IPS DF 6.9 (cell line): Measurements from ENCODE around the gene TECPR1.

ENCODE experiments used
- DNase-seq: peaks from one replicate; pipeline ENCODE4 v3.0.0-alpha.2; 2013; ENCODE audit warnings: low read depth, low spot score
- H3K27ac ChIP-seq: one replicate; pipeline ENCODE4 v1.5.1; 2013; ENCODE audit warnings: low read length, control low read depth
- H3K27me3 ChIP-seq: 2 replicates; pipeline ENCODE4 v1.6.1; 2013; ENCODE audit warnings: mild to moderate bottlenecking, low read length; ENCODE audit not compliant: control insufficient read depth, insufficient read depth
- H3K36me3 ChIP-seq: 2 replicates; pipeline ENCODE4 v1.6.1; 2013; ENCODE audit warnings: low read length; ENCODE audit not compliant: control insufficient read depth, insufficient read depth
- H3K4me1 ChIP-seq: 2 replicates; pipeline ENCODE4 v1.6.1; 2013; ENCODE audit warnings: low read length; ENCODE audit not compliant: control insufficient read depth, insufficient read depth
- H3K4me3 ChIP-seq: 2 replicates; pipeline ENCODE4 v1.5.1; 2013; ENCODE audit warnings: mild to moderate bottlenecking, low read length
- H3K9me3 ChIP-seq: 2 replicates; pipeline ENCODE4 v1.6.1; 2013; ENCODE audit warnings: low read length, inconsistent platforms; ENCODE audit not compliant: control insufficient read depth, insufficient read depth
- WGBS: extraction: QIAGEN DNeasy Blood & Tissue Kit; methylation state at CpG from one replicate; pipeline ENCODE4 v1.1.7; 2013; ENCODE audit warnings: mixed read lengths, missing lambda C conversion rate; ENCODE audit not compliant: insufficient read length, insufficient coverage; 5-methylcytosine and 5-hydroxymethylcytosine counted together

The TECPR1 gene

DNA sequence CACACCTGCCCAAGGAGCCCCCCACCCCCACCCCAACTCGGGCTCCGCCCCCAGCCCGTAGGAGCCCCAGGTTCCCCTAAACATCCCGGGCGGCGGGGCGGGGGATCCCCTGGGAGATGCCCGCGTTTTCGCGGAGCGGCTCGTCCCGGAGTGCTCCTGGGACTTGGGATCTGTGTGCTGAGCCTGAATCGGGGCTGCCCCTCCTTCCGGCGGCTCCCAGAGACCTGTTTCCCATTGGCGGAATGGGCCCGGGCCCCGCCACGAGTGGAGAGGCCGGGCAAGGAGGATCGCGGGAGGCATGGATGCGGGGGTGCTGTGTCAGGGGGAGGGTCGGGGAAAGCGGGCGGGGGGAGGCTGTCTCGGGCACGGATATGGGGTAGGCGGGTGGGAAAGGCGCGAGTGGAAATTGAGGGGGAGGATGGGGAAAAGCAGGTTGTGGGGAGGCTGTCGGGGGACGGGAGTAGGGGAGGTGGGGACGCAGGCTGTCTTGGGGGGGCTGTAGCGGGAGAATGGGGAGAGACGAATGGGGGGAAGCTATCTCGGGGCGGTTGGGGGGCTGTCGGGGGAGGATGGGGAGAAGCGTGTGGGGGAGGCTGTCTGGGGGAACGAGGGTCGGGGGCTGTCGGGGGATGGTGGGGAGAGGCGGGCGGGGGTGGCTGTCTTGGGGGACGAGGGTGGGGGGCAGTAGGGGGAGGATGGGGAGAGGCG lies 41.4 kb downstream of the TECPR1 start:
- no CpG with 5 or more reads among the region's 49 CpGs for WGBS
- Histone ChIP-seq H3K36me3 (peaks cover 10% of the 10 kb centered on the region), H3K4me3 (peak overlapping the region; percentile 57; the same call in 1 of the 2 replicates), H3K27me3 (no peaks in the 10 kb centered on the region), H3K27ac (no peak overlapping the region), H3K4me1 (0 out of 2 replicates have a peak, but pooled peaks cover 2% of the 10 kb centered on the region), H3K9me3 (no peaks in the 10 kb centered on the region)
- DNase-seq = peak; percentile 16

DNA sequence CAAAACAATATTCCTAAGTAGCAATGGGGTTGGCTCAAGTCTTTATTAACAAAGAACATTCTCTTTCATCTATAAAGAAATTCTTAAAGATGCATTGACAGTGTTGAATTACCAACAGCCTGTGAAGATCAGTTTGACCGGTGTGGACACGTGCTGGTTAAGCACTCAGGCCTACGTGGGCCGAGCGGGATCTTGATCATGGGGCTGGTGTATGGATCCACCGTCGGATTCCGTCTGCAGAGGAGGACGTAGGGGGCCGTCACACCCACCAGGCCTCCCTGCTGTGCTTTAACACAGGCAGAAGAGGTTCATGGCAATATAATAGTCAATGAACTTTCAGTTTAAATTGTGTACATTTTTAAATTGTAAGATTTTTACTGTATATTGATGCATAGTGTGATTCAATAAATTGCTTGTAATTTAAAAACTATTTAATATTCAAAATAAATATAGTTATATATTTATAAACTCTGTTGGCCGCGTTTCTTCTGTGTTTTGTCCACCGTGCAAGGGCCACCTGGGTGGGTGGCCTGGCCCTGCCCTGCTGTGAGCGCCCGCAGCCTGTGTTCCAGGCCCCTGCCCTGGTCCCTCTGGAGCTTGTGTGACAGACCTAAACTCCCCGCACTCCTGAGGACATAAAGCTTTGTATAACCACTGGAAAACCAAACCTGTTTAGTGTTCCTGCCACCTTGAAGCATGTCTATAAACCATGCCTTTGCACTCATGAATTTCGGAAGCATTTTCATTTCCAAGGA lies 42.7 kb downstream of the TECPR1 start:
- no CpG with 5 or more reads among the region's 17 CpGs for WGBS
- no peak overlapping the region for H3K27ac ChIP-seq
- DNase-seq = no peak
- no peaks in the 10 kb centered on the region for H3K9me3 ChIP-seq
- 0 out of 2 replicates have a peak, but pooled peaks cover 2% of the 10 kb centered on the region for H3K4me1 ChIP-seq
- H3K4me3 ChIP-seq = no peak overlapping the region
- H3K27me3 ChIP-seq = no peaks in the 10 kb centered on the region
- peaks cover 17% of the 10 kb centered on the region for H3K36me3 ChIP-seq

DNA sequence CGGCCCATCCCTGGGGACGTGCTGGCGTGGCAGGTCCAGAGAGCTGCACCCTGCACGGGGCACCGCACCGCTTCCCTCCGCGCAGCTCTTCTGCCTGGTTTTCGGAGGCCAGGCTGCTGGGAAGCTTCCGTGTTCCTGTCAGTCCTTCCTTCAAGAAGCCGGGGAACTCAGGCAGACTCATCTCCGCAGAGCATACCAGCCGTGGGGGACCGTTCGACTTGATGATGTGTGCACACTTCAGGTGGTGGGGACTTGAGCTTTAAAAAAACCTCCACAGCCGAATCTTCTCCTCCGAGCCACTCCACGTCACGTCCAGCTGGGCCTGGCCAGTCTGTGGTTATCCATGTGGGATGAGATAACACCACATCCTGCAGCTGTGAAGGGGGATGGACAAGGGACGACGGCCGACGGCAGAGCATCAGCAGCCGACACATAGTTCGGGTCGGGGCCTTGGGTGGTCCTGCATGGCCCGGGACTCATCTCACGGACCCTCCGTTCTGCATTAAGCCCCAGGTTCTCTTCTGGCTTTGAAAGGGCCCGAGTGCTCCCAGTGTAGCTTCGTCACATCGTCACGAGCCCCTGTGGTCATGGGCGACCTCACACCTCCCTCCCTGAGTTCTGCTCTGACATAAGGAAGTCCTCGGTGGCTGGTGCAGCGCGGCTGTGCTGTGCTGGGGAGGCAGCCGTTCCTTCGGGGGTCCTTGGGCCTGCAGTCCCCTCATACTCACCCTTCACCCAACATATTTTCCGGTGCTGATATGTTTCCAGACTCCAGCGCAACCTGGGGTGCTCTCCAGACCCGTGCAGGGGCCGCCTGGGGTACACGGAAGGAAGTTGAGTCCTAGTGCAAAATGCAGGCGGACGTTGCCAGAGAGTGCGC lies 45.3 kb downstream of the TECPR1 start:
- H3K4me3 ChIP-seq = no peak overlapping the region; the same call in 1 of the 2 replicates
- no peaks in the 10 kb centered on the region for H3K27me3 ChIP-seq
- peaks cover 17% of the 10 kb centered on the region for H3K36me3 ChIP-seq
- H3K27ac ChIP-seq = no peak overlapping the region
- DNase-seq = no peak
- 0 out of 2 replicates have a peak, but pooled peaks cover 2% of the 10 kb centered on the region for H3K4me1 ChIP-seq
- no peaks in the 10 kb centered on the region for H3K9me3 ChIP-seq
- WGBS = no CpG with 5 or more reads among the region's 47 CpGs

DNA sequence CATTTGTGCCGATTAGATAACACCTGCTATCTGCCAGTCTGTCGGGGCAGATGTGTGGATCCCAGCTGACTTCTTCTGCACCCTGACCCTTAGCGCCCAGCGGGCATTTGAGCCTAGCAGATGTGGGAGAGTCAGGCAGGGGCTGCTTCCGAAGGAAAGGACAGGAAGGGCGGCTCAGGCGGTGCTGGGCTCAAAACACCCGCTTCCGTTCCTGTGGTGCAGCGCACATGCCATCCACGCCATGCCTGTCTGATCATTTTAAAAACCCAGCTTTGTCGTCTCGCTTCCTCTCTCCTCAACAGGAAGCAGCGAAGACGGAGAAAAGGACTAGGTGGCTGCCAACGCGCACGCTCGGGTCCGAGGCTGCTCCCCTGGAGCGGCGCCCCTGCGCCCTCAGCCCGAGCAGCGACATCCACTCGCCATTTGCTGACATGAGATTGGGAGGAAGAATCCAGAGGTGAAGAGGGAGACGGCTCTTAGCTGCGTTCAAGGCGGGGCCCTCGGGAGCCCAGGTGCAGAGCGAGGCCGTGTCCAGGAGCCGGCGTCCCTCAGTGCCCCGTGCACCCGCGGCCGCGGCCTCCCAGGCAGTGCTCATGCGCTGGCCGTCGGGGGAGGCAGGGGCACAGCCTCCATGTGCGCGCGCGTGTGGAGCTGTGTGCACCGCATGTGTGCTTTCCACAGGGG lies 46.7 kb downstream of the TECPR1 start:
- Histone ChIP-seq H3K9me3 (no peaks in the 10 kb centered on the region), H3K27ac (no peak overlapping the region), H3K4me3 (no peak overlapping the region), H3K36me3 (peaks cover 17% of the 10 kb centered on the region), H3K4me1 (0 out of 2 replicates have a peak, but pooled peaks cover 2% of the 10 kb centered on the region), H3K27me3 (no peaks in the 10 kb centered on the region)
- DNase-seq = no peak
- WGBS = no CpG with 5 or more reads among the region's 47 CpGs

DNA sequence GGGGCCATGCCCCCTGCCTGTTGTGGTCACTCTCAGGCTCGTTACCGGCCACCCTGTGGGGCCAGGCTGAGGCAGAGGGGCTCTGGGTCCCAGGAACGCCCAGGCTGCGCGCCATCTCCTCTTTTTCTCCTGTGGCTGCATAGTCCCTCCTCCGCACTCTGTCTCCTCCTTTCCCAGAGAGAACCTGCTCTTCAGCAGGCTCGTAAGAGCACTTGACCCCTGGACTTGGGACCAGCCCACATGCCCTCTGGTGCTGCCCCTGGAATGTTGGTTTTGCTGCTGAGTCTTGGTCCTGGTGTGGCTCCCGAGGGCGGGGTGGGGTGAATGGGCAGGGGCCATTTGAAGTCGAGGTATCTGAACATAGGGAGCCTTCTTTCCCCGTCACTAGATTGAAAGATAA lies 47.4 kb downstream of the TECPR1 start:
- no peaks in the 10 kb centered on the region for H3K9me3 ChIP-seq
- peaks cover 17% of the 10 kb centered on the region for H3K36me3 ChIP-seq
- H3K4me3 ChIP-seq = no peak overlapping the region
- H3K4me1 ChIP-seq = no peaks in the 10 kb centered on the region
- no peak for DNase-seq
- H3K27me3 ChIP-seq = no peaks in the 10 kb centered on the region
- H3K27ac ChIP-seq = no peak overlapping the region
- no CpG with 5 or more reads among the region's 11 CpGs for WGBS

DNA sequence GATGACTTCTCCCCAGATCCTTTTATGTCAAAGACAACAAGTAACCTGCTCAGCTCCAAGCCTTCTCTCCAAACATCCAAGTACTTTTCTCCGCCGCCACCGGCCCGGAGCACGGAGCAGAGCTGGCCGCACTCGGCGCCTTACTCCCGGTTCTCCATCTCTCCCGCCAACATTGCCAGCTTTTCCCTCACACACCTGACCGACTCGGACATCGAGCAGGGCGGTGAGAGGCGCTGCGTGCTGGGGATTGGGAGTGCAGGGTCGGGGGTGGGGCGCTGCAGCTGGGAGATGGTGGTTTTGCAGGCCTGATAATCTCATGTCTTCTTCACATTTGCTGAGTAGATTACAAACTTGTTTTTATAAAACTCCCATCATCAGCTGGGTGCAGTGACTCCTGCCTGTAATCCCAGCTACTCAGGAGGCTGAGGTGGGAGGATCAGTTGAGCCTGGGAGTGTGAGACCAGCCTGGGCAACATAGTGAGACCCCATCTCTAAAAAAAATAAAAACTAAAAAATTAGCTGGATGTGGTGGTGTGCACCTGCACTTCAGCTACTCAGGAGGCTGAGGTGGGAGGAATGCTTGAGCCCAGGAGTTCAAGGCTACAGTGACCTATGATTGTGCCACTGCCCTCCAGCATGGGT lies 47.9 kb downstream of the TECPR1 start:
- H3K4me1 ChIP-seq = no peaks in the 10 kb centered on the region
- peaks cover 17% of the 10 kb centered on the region for H3K36me3 ChIP-seq
- H3K27ac ChIP-seq = no peak overlapping the region
- no peak overlapping the region for H3K4me3 ChIP-seq
- DNase-seq = no peak
- H3K9me3 ChIP-seq = no peaks in the 10 kb centered on the region
- no peaks in the 10 kb centered on the region for H3K27me3 ChIP-seq
- WGBS = no CpG with 5 or more reads among the region's 18 CpGs

DNA sequence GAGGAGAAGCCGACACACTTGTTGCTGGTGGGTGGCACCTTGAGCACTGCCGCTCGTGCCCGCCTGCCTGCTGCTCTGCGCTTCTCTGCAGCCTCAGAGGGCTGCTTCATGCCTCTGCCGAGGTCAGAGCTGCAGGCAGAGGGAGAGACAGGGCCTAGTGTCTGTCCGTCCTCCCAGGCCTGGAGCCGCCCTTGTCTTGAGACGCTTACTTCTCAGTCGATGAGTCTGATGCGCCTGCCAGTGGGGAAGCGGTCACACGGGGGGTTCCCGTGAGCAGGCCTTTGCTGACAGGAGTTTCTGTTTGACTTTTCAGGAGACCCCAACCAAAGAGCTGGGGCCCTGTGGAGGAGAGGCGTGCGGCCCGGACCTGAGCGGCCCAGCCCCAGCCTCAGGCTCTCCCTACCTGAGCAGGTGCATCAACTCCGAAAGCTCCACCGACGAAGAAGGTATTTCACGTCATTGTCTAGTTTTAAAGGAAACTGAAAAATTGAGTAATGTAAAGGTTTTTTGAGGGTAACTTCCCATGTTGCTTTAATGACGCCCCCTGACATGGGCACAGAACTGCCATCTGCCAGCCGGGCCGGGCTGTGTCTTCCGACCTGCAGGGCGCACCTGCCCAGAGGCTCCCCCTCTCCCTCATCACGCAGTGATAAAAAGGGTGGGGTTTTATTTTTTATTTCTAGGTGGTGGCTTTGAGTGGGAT lies 48.6 kb downstream of the TECPR1 start:
- no peak for DNase-seq
- no peak overlapping the region for H3K27ac ChIP-seq
- no CpG with 5 or more reads among the region's 28 CpGs for WGBS
- H3K9me3 ChIP-seq = no peaks in the 10 kb centered on the region
- H3K36me3 ChIP-seq = peaks cover 17% of the 10 kb centered on the region
- H3K27me3 ChIP-seq = no peaks in the 10 kb centered on the region
- no peak overlapping the region for H3K4me3 ChIP-seq
- H3K4me1 ChIP-seq = no peaks in the 10 kb centered on the region

DNA sequence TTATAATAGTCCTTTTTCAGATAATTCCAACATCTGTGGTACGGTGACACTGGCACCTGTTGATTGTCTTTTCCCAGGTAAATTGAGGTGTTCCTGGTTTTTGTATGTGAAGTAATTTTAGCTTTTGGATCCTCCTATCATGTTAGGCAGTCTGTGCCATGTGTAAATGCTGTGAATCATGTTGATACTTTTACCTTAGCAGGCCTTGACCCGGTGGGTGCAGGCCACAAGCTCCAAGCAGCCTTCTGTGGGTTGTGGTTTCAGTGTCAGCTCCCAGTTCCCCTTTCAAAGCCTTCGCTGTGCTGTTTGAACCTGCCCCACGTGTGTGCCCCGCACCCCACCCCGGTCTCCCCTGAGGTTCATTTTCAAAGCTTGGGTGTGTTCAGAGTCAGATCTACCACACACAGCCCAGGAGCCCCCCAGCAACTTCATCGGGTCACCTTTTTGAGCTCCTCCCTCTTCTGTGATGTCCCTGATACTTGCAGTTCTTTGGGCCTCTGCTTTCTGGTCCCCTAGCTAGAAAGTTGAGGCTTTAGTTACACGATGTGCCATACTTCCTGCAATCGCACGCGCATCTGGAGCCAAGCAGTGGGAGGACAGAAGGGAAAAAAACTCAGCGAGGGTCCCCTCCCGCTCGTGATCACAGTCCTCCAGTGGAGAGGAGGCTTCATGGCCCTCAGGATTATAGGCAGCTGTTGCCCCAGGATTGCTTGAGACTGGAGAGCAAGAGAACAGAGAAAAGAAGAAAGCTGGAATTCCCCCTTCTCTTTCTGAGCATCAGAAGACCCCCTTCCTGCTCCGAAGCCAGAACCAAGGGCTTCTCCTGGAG lies 49.5 kb downstream of the TECPR1 start:
- no CpG with 5 or more reads among the region's 15 CpGs for WGBS
- Histone ChIP-seq H3K27me3 (no peaks in the 10 kb centered on the region), H3K36me3 (peaks cover 17% of the 10 kb centered on the region), H3K4me1 (no peaks in the 10 kb centered on the region), H3K27ac (no peak overlapping the region), H3K4me3 (no peak overlapping the region), H3K9me3 (no peaks in the 10 kb centered on the region)
- DNase-seq = no peak

DNA sequence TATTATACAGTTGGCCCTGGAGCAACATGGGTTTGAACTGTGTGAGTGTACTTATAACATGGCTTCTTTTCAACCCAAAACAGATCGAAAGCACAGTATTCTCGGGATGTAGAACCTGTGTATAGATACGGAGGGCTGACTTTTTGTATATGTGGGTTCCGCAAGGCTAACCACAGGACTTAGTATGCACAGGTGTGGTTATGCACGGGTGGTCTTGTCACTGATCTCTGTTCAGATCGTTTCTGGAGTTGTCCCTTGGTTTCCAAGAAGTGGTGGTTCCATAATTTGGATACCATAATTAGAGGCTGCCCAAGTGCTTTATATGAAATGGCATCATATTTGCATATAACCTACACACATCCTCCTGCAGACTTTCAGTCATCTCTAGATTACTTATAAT lies 51.7 kb downstream of the TECPR1 start:
- H3K36me3 ChIP-seq = peaks cover 4% of the 10 kb centered on the region
- H3K27ac ChIP-seq = no peak overlapping the region
- no peak for DNase-seq
- no peak overlapping the region for H3K4me3 ChIP-seq
- H3K27me3 ChIP-seq = no peaks in the 10 kb centered on the region
- no peaks in the 10 kb centered on the region for H3K9me3 ChIP-seq
- no peaks in the 10 kb centered on the region for H3K4me1 ChIP-seq
- no CpG with 5 or more reads among the region's 6 CpGs for WGBS
